Endothelial cell of umbilical vein (primary cell): ENCODE results near the gene UNKL. TPM values are rescaled to one million over a fixed set of nuclear protein-coding genes. Genes with fewer than 3 reads are reported as not detected.

ENCODE experiments used
- BruUV-seq: library from RNA; stranded (reverse); fragments of 400-500 nt; replicated peaks from 2 replicates; lab custom pipeline; 2021; lab: Mats Ljungman, UMichigan
- CTCF ChIA-PET: fragments of 300-600, 350-600 bp; sonication (Branson Sonifier 250); formaldehyde crosslinking; loops from one replicate; lab custom pipeline; 2021; ENCODE audit warnings: antibody characterized with exemption, inconsistent platforms; lab: Charles Lee
- POLR2A ChIA-PET: fragments of 300-600, 350-600 bp; sonication (Branson Sonifier 250); formaldehyde crosslinking; loops from one replicate; lab custom pipeline; 2021; ENCODE audit warnings: antibody characterized with exemption, inconsistent platforms; lab: Charles Lee
- DNase-seq: peaks from one replicate; pipeline ENCODE4 v3.0.0-alpha.2; 2011; ENCODE audit warnings: low read depth, low spot score
- FAIRE-seq: peaks from 2 replicates; lab custom pipeline; 2011; peaks lifted over from hg19 to GRCh38; lab: Jason Lieb, UNC
- H2AFZ ChIP-seq: 2 replicates; pipeline ENCODE4 v1.6.0; 2012; ENCODE audit warnings: low read depth, low read length, control low read depth, inconsistent platforms
- H3K27ac ChIP-seq: 2 replicates; pipeline ENCODE4 v1.5.1; 2011; ENCODE audit warnings: low read depth, mild to moderate bottlenecking, control low read depth, low read length, moderate library complexity; ENCODE audit not compliant: insufficient read depth
- H3K27me3 ChIP-seq, 2 experiments: 2 replicates each; pipeline versions ENCODE4 v1.6.0 to v1.6.1; 2011; ENCODE audit warnings: low read length in 2 of 2, mixed read lengths in 1 of 2; ENCODE audit not compliant: control insufficient read depth in 2 of 2, insufficient read depth in 2 of 2
- H3K36me3 ChIP-seq, 2 experiments: 2 replicates in 1 of 2; 3 replicates in 1 of 2; pipeline ENCODE4 v1.5.1; 2011; ENCODE audit warnings: low read length in 2 of 2, mild to moderate bottlenecking in 1 of 2, moderate library complexity in 1 of 2; ENCODE audit not compliant: control insufficient read depth in 2 of 2, insufficient read depth in 2 of 2; ENCODE audit errors: extremely low read depth in 1 of 2
- H3K4me1 ChIP-seq: 3 replicates; pipeline ENCODE4 v1.5.1; 2011; ENCODE audit warnings: mild to moderate bottlenecking, low read length; ENCODE audit not compliant: control insufficient read depth, insufficient read depth; ENCODE audit errors: extremely low read depth
- H3K4me2 ChIP-seq: 2 replicates; pipeline ENCODE4 v1.6.1; 2011; ENCODE audit warnings: low read length, control low read depth, mixed read lengths; ENCODE audit not compliant: insufficient read depth
- H3K4me3 ChIP-seq, 3 experiments: fragments of 200-600 bp in 1 of 3; sonication (generic), shearing (Covaris generic) in 1 of 3; replicated peaks in 1 of 3; 2 replicates each; pipeline ENCODE4 v1.5.1; 2011 to 2016; ENCODE audit warnings: control low read depth in 3 of 3, low read length in 3 of 3, mild to moderate bottlenecking in 2 of 3, inconsistent platforms in 1 of 3, low read depth in 1 of 3, moderate library complexity in 1 of 3; ENCODE audit not compliant: insufficient read depth in 1 of 3
- H3K79me2 ChIP-seq: 2 replicates; pipeline ENCODE4 v1.6.0; 2012; ENCODE audit warnings: low read length, inconsistent platforms; ENCODE audit not compliant: control insufficient read depth, insufficient read depth
- H3K9ac ChIP-seq: replicated peaks from 2 replicates; pipeline ENCODE3; 2011; ENCODE audit warnings: low read length, control low read depth; ENCODE audit not compliant: insufficient read depth; ENCODE audit errors: extremely low read depth
- H3K9me1 ChIP-seq: replicated peaks from 3 replicates; pipeline ENCODE4 v1.6.0; 2011; ENCODE audit warnings: mild to moderate bottlenecking, low read length; ENCODE audit not compliant: control insufficient read depth, insufficient read depth; ENCODE audit errors: extremely low read depth
- H3K9me3 ChIP-seq: replicated peaks from 2 replicates; pipeline ENCODE4 v1.5.1; 2012; ENCODE audit warnings: low read length, inconsistent platforms; ENCODE audit not compliant: control insufficient read depth, insufficient read depth
- H4K20me1 ChIP-seq: replicated peaks from 2 replicates; pipeline ENCODE3; 2011; ENCODE audit warnings: mild to moderate bottlenecking, low read length; ENCODE audit not compliant: control insufficient read depth, insufficient read depth; ENCODE audit errors: extremely low read depth
- EZH2 ChIP-seq: IDR thresholded peaks from 2 replicates; pipeline ENCODE4 v1.6.1; 2012; ENCODE audit warnings: borderline replicate concordance, low read depth, mild to moderate bottlenecking, moderate library complexity, low read length, inconsistent platforms; ENCODE audit not compliant: severe bottlenecking
- FOS ChIP-seq: IDR thresholded peaks from 2 replicates; pipeline ENCODE4 v1.6.1; 2011; ENCODE audit warnings: mild to moderate bottlenecking, low read length, moderate library complexity, borderline replicate concordance; ENCODE audit not compliant: insufficient read depth
- GATA2 ChIP-seq: IDR thresholded peaks from 2 replicates; pipeline ENCODE4 v1.7.0; 2011; ENCODE audit warnings: low read depth, mild to moderate bottlenecking, moderate library complexity, mixed read lengths, low read length; ENCODE audit not compliant: insufficient read length, insufficient read depth
- JUN ChIP-seq: IDR thresholded peaks from 2 replicates; pipeline ENCODE4 v1.6.1; 2011; ENCODE audit warnings: borderline replicate concordance, low read depth; ENCODE audit not compliant: insufficient read length, insufficient read depth
- MYC ChIP-seq: IDR thresholded peaks from one replicate; pipeline ENCODE4 v1.6.1; 2011; ENCODE audit warnings: mild to moderate bottlenecking, low read depth, low read length
- POLR2A ChIP-seq: IDR thresholded peaks from 2 replicates; pipeline ENCODE4 v1.6.1; 2012; ENCODE audit warnings: low read depth, mild to moderate bottlenecking, control low read depth, low read length
- POLR2AphosphoS5 ChIP-seq: IDR thresholded peaks from 2 replicates; pipeline ENCODE4 v1.6.1; 2012; ENCODE audit warnings: low read depth, mild to moderate bottlenecking, control low read depth, low read length, moderate library complexity; ENCODE audit not compliant: insufficient read depth
- dilution Hi-C: fragments of 300-500 bp; cut with MboI; formaldehyde crosslinking; loops from one replicate; pipeline ENCODE4 v1.15.0; 2019; ENCODE audit warnings: low sequenced_read_pairs; ENCODE audit not compliant: extremely low pct_ligation_motif_present
- intact Hi-C: fragments of 100-400 bp; cut with micrococcal nuclease; formaldehyde crosslinking; loops from one replicate; pipeline ENCODE4 v1.10.0; 2022
- polyA plus RNA-seq, 4 experiments: library from polyadenylated mRNA; depleted of rRNA in 3 of 4; stranded (reverse) in 3 of 4; unstranded in 1 of 4; fragments of >200 nt; gene quantifications; 2 replicates each; pipeline versions ENCODE4 v1.2.1 to v1.2.3, GENCODE V29; 2011 to 2012; ENCODE audit warnings: missing spikeins in 1 of 4
- total RNA-seq: library from RNA; stranded (reverse); gene quantifications from 2 replicates; pipeline ENCODE4 v1.2.3, GENCODE V29; 2021
- TF ChIP-seq, protein P1 (sequence below): IDR thresholded peaks from 2 replicates; pipeline ENCODE4 v1.6.1; 2011; ENCODE audit not compliant: insufficient read depth, insufficient read length
- TF ChIP-seq, protein P2 (sequence below), 2 donors: IDR thresholded peaks; 1 replicate in 1 of 2; 2 replicates in 1 of 2; pipeline ENCODE4 v1.5.1; 2011; ENCODE audit warnings: low read length in 2 of 2, mild to moderate bottlenecking in 2 of 2, moderate library complexity in 2 of 2, control low read depth in 1 of 2, inconsistent platforms in 1 of 2, low read depth in 1 of 2; ENCODE audit not compliant: insufficient read depth in 1 of 2; ENCODE audit errors: extremely low read depth in 1 of 2

Gene UNKL
- total and polyA plus RNA-seq, 2 donors (not counting 3 experiments of a cell fraction or from before 2014, with no cell fraction given): 17.1 to 32.8 TPM

DNA sequence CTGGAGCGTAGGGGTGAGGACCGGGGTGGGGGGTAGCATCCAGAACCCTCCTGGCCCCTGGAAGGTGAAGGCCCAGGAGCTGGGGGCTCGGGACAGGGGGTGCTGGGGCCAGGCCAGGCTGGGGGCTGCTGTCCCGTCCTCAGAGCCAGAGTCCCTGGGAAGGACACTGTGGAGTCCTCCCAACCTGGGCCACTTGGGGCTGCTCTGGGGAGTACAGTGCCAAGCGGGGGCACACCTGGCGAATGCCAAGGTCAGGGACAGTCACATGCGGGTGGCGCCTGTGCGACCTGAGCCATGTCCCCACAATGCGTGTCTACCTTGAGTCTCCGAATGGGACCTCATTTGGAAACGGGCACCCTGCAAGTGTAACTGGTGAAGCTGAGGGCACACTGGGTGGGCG lies 15.1 kb upstream of the UNKL start:
- BruUV-seq: no TSS peak
- Histone ChIP-seq H4K20me1 (no peaks in the 10 kb centered on the region), H3K4me1 (no peaks in the 10 kb centered on the region), H3K27me3 (no peaks in the 10 kb centered on the region), H3K9me3 (no peaks in the 10 kb centered on the region), H3K27ac (no peak overlapping the region), H3K9ac (no peak overlapping the region), H3K4me3 (no peak overlapping the region), H3K79me2 (no peaks in the 10 kb centered on the region), H3K9me1 (no peaks in the 10 kb centered on the region), H3K36me3 (no peaks in the 10 kb centered on the region), H3K4me2 (no peak overlapping the region), H2AFZ (no peak overlapping the region)
- dilution Hi-C loops: no loop called here
- TF ChIP-seq MYC: no peak
- TF ChIP-seq POLR2A: no peak
- TF ChIP-seq, protein P1, sequence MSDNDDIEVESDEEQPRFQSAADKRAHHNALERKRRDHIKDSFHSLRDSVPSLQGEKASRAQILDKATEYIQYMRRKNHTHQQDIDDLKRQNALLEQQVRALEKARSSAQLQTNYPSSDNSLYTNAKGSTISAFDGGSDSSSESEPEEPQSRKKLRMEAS: no peak
- no peak for TF ChIP-seq FOS
- no peak for TF ChIP-seq EZH2
- TF ChIP-seq, protein P2, sequence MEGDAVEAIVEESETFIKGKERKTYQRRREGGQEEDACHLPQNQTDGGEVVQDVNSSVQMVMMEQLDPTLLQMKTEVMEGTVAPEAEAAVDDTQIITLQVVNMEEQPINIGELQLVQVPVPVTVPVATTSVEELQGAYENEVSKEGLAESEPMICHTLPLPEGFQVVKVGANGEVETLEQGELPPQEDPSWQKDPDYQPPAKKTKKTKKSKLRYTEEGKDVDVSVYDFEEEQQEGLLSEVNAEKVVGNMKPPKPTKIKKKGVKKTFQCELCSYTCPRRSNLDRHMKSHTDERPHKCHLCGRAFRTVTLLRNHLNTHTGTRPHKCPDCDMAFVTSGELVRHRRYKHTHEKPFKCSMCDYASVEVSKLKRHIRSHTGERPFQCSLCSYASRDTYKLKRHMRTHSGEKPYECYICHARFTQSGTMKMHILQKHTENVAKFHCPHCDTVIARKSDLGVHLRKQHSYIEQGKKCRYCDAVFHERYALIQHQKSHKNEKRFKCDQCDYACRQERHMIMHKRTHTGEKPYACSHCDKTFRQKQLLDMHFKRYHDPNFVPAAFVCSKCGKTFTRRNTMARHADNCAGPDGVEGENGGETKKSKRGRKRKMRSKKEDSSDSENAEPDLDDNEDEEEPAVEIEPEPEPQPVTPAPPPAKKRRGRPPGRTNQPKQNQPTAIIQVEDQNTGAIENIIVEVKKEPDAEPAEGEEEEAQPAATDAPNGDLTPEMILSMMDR (IDR thresholded peaks at IDR 0.05; ENCODE audit: extremely low read depth in 1 of 2, insufficient read depth in 1 of 2, low read depth in 1 of 2, low read length in 2 of 2): no peak
- no peak for TF ChIP-seq JUN
- TF ChIP-seq POLR2AphosphoS5: no peak
- TF ChIP-seq GATA2: no peak
- intact Hi-C loops: loop anchor here (10.0 kb wide), 1 partner anchor 275 kb away; the partner anchor contains the start of gene MAPK8IP3
- DNase-seq (no peak), FAIRE-seq (no peak)
- ChIA-PET POLR2A (interaction anchor here (0.7 kb wide), 1 partner anchor 342 kb away, joined by 4 read pairs; no protein-coding TSS in a partner anchor), CTCF (interaction anchor here (0.8 to 1.7 kb wide), 3 partner anchors 8 to 321 kb away, joined by 4 to 8 read pairs (median 6); no protein-coding TSS in a partner anchor)
